Measurements from ENCODE around the gene CD48.

The CD48 gene

DNA sequence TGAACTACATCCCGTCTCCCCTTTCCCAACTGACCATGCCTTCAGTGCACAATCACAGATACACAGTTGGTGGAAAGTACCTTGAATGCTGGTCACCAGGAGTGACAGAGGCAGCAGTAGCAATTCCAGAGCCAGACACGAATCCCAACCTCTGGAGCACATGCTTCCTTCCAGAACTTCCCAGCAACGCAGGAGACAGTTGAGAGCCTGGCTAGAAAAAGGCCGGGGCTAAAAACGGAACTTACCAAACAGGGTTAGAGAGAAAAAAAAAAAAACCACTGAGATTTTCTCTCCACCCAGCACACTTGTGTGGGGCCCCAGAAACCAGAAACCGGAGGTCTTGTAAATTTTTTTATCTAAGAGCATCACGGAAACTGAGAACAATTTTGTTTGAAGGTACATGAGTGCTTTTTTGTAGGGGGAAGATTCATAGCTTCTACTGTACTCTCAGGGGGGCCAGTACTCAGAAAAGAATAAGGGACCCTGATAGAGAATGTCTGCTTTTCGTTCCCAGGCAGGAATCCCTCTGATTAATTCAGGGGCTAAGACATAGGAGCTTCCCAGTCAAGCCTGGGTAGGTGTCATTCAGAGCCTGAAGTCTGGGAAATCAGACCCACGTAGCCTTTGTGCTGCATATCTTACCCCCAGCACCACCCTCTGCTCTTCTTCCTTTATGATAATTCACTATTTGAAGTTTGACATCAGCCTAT is at the start of gene CD48:
TSS of gene CD48 (minus strand) at position 221 of the 710 bp plus-strand sequence. CDS start at position 162, 59 bp downstream.
- DNase-seq: no peak

DNA sequence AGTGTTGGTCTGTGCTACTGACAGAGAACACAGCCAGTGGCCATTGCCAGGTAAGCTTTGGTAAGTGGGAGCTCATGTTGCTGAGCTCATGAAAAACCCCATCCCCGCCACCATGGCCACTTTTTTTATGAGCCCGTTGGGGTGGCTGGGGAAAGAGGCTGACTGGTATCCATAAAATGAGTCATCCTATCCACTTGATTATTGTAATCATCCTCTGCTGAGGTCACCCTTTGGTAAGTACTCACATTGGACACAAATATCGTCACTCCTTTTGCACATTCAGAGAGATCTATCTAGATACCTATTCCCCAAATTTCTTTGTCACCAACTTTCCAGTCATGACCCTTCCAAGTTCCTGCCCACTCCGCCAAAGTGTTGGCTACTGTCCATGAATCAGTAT is 49.4 kb upstream of the CD48 start:
- no peak for DNase-seq

GRCh38 chr1:160759740-160760139 is 48.1 kb upstream of the CD48 start:
- no peak for DNase-seq

GRCh38 chr1:160758521-160758920 is 46.9 kb upstream of the CD48 start:
- no peak for DNase-seq

DNA sequence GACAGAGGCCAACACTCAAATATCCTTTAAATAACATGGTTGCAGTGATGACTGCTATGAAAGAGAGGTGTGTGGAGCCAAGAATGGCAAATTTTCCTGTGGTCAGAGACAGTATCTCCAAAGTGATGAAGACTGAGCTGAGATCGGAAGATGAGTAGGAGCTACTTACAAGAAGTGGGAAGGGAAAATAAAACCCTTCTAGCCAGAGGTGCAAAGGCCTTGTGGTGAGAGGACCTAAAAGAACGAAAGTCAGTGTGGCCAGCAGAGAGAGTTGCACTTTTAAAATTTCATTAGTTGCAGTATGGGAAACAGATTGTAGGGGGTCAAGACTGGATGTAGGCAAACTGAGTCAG is 45.2 kb upstream of the CD48 start:
- DNase-seq: no peak

DNA sequence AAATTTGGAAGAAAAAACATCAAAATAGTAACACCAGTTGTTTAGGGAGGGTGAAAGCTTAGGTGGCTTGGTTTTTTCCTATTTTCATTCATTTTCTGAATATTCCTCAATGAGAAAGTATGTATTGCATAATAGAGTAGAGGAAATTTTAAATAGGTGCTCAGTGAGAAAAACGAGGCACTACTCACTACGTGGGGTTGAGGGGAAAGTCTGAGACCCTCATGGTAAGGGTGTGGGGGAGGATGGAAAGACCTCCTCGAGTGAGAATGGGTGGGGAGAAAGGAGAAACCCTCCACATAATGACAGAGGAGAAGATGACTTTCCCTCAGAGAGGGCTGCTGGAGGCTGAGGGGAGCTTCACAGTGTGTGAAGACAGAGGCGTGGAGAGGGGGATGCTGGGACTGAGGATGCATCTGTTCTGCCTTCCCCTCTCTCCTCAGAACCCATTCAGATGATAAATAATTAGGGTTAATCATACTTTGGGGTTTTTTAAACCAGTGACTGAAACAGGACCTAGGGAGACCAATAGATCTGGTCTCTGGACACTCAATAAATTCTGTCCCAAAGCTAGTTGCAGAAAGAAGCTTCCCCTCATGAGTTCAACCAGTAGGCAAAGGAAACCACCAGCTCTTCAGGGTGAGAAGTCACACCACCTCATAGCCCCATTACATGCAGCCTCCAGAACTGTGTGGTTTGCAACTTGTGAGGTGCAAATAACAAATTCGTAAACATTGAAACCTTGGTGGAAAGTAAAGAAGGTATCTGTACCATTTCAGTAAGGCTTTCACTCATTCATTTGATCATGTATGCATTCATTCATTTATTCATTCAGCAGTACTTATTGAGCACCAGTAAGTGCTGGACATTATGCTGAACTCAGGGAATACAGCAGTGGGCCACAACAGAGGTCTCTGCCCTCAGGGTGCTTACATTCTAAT is 44.6 kb upstream of the CD48 start:
- DNase-seq: no peak

DNA sequence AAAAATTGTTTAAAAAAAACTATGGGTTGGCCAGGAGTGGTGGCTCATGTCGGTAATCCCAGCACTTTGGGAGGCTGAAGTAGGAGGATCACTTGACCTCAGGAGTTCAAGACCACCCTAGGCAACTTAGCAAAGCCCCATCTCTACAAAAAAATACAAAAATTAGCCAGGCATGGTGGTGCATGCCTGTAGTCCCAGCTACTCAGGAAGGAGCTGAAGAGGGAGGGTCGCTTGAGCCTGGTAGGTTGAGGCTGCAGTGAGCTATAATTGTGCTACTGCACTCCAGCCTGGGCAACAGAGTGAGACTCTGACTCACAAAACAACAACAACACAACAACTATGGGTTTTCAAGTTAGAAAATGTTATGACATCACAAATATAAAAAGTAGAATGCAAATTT is 43.8 kb upstream of the CD48 start:
- DNase-seq: no peak

DNA sequence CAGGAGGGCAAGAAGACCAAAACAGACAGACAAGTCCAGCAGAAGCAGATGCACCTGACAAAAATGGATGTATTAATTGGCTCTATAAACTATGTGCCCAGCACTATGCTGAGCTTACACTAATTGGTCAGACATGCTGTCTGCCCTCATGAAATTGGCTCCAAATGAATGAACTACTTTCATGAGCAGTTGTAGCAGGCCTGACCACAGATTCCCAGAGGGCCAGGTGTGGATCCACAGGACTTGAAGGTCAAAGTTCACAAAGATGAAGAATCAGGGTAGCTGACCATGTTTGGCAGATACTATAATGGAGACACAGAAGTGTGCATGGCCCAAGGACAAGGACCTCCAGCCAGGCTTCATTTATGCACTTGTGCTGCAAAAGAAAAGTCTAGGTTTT is 42.0 kb upstream of the CD48 start:
- DNase-seq: no peak

DNA sequence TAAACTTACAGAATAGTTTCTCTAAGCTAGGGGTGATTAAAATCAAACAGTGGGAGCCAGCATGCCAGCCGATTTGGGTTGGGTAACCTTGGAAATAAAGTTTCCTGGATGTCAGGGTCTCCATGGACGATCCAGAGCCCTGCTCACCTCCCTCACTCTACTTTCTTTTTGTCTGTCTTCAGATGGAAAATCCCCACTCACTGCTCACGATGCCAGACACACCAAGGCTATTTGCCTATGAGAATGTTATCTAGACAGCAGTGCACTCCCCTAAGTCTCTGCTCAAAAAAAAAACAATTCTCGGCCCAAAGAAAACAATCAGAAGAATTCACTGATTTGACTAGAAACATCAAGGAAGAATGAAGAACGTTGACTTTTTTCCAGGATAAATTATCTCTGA is 41.3 kb upstream of the CD48 start:
- no peak for DNase-seq

- DNase-seq: no peak
Measured at GRCh38 chr1:160752406-160752805, 40.8 kb upstream of the CD48 start.

DNA sequence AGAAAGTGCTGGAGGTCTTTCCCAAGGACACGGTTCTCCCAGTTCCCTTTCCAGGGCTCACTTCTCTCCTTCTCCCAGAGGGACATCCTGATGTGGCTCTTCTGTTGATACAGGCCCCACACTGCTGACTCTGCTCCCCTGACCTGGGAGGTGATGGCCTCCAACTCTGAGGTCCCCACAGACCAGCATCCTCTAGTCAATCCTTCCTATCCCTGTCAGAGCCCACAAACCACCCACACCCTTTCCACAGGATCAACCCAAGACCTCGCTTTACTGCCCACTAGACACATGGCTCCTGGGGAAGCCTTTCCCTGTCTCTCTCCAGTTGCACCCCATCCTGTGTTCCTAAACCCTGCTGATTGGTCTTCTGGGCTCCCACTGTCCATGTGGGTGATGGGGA is 39.0 kb upstream of the CD48 start:
- DNase-seq: no peak

DNA sequence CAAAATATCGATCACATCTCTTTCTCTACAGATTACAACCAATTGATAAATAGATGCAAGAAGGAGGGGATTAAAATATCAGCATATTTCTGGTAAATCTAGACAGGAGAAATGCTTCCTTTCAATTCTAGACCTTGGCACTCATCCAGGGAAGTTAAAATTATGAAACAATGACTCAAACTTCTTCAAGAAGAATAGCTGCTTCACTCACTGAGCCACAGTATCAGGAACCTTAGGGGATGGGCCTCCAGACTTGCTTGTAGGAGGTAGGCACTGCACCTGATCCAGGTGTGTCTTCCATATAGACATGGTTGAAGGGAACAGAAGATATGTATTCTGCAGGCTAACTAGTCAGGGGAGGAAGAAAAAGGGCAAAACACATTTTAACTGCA is 37.3 kb upstream of the CD48 start:
- DNase-seq: no peak

- peak; percentile 67 for DNase-seq
Measured at GRCh38 chr1:160748181-160748877, 36.7 kb upstream of the CD48 start.

DNA sequence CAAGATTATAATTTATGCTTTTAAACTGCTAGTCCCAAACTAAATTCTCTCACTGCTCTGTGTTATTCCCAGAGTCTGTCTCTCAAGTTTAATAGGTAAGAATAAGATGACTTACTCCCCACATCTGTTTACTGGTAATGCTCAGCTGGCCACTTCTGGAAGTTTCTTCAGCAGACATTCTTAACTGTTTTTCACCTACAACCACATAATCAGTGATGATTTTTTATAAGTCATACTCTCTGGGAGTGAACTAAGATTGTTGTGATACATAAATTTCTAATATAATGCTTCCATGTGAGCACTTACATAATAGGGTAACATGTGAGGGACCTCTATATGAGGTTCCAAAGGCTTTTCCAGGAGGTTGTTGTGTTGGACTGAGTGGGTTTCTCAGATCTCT is 36.1 kb upstream of the CD48 start:
- no peak for DNase-seq

DNA sequence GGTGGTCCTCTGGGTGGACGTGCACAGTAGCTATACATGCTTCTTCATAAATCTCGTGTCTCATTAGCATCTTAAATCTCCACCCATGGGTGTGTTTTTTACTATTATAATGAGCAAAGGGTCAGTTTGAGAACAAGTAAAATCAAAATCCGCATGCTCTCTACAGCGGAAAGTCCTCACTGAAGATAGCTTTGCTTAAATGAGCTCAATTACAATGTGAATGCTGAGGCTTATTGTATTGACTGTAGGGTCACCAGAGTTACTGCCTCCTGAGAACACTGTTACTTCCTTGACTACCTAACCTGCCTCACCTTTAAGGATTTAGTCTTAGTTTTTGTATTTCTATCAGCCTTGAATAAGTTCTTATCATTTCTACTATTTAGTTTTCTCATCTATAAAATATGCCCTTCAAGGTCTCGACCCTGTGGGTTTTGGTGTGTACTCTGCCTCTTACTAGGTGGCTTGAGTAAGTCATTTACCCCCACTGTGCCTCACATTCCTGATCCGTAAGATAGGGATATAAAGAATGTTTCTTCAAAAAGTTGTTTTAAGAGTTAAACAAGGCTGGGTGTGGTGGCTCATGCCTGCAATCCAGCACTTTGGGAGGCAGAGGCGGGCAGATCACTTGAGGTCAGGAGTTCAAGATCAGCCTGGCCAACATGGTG is 35.3 kb upstream of the CD48 start:
- no peak for DNase-seq

- DNase-seq: no peak
Measured at GRCh38 chr1:160745551-160745950, 33.9 kb upstream of the CD48 start.

DNA sequence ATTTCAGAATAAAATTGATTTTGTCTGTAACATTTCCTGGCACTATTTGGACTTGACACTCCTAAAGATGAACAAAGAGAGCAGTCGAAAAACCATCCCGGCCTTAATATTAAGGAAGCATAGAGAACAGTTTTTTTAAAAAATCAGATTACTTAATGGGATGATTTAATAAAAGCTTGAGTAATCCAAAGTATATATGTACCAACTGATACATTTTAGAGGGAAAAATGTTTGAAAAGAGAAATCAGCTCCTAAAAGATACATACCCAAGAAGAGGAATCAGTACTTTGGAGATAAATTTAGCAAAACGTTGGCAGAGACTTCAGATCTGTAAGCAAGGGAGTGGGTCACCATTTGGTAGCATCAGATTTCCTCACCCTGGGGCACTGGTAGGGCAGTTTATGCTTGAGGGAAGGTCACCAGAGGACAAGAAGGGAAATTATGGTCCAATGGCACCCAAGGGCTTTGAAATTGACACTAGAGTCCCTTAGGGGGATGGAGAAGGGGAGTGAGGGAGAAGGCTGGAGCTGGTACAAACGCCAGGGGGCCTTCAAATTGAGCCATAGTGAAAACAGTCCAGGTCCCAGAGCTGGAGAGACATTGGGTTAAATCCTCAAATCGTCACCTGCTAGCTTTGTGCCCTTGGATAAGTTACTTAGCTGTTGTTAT is 33.4 kb upstream of the CD48 start:
- no peak for DNase-seq

DNA sequence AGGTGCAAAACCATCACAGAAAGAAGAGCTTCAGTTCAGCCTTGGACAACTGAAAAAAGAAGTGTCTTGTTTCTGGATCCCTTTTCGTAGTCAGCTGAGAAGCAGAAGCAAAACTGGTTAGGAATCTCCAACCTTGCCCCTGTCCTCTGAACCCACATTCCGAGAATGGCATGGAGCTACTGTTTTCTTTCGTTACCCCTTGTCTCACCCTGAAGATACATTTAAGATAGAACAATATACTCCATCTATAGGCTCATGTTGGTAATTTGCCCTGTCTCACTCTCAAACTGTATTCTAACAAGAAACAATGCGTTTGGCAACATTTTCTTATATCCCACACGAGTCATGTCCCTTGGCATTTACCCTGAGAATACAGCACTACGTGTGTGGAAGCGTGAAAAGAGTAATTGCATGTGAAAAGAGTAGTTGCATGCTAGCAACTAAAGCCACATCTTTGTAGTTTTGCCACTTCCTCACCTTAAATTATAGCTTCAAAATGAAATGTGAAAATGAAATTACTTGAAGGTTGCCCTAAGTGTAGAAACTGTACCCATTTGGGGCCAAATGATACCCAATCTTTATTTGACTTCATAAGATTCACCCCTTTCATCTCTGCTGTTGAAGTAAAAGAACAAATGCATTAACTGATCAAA is 32.7 kb upstream of the CD48 start:
- DNase-seq: no peak

DNA sequence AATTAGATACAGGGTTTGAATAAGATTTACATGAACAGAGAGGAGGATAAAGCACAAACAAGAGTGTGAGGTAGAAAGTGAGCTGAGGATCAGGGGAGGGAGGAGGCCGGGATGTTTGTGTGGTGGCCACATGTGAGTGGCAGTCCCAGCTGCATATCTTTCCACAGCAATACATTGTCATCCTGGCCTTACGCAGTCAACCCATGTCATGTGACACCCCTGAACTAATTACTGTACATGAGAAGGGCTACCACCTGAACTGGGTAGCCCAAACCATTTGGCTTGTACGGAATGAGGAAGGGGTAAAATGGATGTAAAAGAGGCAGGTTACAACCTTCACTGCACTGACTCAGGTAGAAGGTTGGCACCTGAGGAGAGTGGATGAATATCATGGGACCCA is 31.6 kb upstream of the CD48 start:
- no peak for DNase-seq

- DNase-seq: no peak
Measured at GRCh38 chr1:160742428-160743127, 31.0 kb upstream of the CD48 start.

GRCh38 chr1:160741612-160742348 is 30.2 kb upstream of the CD48 start:
- no peak for DNase-seq

Data from islet precursor cell (in vitro differentiated cells).